AG08396 (cell line): ENCODE data around the gene SPTBN5.

Experiments
- DNase-seq: peaks from one replicate; pipeline ENCODE4 v3.0.0; 2012; ENCODE audit warnings: low spot score, mixed read lengths

The SPTBN5 gene

DNA sequence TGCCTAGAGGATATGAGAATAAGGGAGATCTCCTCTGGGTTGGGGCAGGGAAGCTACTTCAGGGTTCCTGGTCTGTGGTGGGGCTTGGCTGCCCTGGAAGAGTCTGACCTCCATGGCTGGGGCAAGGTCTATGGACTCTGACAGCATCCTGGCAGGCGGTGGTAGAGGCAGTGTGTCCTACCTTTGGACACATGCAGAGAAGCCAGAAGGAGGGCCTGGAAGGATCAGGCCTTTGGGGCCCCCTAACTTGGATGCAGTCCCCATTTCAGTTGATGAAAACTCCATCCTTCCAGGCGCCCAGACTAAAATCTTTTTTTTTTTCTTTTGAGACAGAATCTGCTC lies 10.4 kb downstream of the SPTBN5 start:
- DNase-seq, result no peak

DNA sequence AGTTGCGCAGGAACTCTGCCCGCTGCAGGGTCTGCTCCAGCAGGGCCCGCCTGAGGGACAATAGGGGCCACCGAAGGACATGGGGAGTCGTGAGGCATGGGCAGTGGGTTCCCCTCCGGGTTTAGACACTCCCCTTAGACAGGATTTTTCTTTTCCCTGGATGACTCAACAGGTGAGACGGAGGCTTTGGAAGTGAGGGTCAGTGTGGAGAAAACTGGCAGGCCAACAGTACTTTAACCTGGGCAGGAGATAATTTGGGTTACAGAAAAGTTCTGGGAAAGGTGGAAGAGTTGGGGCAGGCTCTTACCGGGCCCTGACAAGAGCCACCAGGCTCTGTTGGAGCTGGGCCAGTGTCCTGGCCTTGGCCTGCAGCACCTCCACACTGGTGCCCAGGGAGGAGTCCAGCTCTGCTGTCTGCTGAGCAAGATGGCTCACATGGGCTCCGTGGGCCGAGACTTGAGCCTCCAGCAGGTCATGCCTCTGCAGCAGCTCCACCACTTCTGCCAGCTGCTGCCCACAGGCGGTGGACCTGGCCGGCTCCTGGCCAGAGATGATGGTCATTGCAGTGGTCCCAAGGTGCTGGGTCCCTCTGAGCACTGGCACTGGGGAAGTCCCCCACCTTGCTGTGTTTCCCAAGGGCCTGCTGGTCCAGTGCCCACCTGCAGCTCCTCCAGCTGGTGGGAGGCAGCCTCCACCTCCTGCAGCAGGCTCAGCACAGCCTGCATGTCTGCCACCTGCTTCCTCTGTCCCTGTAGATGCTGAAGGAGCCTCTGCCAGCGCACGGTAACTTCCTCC lies 11.0 kb downstream of the SPTBN5 start:
- no peak for DNase-seq

DNA sequence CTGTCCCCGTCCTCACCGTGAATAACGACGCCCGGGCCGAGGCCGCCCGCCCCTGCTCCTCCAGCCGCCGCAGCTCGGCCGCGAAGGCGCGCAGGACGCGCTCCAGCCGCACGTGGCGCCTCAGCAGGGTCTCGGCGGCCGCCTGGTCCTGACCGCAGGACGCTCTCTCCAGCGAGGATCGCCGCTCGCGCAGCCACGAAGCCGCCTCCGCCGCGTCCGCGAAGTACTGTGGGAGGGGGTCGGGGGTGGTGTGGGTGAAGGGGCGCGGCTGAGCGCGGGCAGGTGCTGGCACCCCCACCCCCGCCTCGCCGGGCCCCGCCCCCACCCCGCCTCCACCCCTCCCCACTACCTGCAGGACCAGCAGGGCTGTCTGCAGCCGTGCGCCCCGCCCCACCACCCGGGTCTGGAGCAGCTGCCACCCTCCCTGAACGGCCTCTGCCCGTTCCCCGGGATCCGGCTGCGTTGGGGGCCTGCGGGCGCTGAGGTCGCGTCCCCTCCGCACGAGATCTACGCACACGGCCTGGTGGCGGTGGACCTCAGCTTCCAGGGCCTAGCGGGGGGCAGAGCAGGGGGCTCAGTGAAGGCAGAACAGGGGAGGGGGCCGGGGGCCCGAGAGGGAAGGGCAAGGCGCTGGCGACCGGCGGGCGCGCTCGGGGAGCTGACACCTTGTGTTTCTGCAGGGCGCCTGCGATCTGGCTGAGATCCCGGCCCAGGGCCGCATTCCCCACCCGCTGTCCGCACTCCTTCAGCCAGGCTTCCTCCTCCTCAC lies 11.7 kb downstream of the SPTBN5 start:
- no peak for DNase-seq

DNA sequence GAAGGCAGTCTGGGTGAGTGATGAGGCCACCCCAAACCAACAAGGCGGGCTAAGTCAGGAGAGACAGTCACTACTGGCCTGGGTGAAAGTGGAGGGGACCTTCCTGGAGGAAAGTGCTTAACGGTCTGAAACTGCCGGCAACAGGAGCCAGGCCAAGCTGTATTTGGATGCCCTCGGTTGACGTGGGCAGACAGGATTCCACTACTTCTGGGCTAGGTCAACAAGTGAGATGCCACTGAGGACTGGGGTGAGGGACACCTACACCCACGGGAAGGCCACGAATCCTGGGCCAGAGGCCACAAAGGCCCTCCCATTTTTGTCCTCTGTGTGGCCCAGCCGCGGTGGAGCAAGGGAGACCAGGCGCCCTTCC lies 12.3 kb downstream of the SPTBN5 start:
- DNase-seq, result no peak

DNA sequence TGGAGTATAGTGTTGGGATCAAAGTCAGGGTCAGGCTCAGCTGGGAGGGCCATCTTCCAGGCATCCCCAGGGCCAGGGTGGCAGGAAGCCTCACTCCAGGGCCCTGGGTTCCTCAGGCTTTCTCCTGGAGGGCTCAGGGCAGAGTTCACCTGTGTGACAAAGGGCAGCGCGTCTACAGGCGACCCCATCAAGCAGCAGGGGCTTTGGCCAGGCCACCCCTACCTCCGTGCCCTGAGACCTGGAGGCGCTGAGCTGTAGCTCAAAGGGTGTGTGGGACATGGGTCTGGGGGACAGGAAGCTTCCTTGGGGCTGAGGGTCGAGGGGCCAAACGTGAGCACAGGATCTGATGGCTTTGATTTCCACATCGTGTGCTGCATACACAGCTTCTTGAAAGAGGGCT lies 12.8 kb downstream of the SPTBN5 start:
- no peak for DNase-seq

DNA sequence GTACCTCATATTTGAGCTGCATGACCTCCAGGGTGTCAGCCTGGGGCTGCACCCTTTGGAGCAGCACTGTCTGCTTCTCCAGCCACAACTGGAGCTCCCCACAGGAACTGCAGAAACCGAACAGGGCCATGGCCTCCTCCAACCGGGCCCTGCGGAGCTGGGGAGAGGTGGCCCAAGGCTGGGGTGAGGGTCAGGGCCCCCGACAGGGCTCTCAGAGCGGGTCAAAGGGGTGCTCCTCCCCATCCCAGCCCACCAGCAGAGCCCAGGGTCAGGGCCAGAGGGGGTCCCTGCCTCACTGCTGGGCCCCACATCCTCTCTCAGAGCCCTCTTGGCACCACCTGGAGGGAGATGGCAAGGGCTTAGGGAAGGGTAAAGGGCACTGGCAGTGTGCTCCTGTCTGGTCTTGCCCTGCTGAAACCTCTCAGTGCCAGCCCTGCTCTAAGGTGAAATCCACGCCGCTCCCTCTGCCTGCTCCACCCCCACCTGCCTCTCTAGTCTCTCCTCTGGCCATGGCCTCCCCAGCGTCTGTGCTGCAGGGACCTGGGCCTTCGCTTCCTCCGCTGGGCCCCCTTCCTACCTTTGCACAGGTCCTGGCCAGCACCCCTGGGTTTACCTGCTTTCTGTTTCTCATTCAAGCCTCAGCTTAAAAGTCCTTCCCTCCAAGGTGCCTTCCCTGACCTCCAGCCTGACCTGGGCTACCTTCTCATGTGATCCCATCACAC lies 13.5 kb downstream of the SPTBN5 start:
- no peak for DNase-seq

DNA sequence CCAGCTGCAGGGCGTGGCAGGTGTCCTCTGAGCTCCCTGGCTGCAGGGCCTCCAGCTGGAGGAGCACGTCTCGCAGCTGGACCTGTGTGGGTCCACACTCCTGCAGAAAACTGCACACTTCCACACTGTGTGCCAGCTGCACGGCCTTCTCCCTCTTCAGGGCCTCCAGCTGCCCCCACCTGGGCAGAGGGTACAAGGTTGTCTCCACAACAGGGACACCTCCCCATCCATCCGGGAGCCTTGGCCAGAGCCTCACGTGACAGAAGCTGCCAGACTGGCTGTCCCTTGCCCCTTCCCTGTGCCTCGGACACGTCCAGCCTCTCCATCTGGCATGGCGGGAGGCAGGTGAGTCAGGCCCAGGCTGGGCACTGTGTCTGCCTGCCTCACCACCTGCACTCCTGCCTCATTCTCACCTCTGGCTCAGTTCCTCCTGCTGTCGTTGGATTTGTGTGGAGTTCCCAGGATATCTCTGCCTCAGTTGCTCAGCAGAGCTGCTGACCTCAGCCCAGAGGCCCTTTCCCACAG lies 14.5 kb downstream of the SPTBN5 start:
- DNase-seq, result no peak

DNA sequence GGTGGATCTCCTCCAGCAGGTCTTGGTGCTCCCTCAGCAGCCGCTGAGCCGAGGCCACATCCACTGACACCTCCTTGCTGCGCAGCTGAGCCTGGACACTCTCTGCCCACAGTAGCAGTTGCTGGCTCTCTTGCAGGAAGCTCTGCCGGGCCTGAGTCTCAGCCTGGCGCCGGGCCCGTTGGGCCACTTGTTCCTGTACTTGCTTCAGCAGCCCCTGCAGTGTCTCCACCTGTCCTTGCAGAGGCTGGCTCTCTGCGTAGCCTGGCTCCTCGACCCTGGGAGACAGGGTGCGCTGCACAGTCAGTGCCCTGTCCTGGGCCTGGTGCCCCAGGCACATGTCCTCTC lies 15.5 kb downstream of the SPTBN5 start:
- DNase-seq, result no peak

DNA sequence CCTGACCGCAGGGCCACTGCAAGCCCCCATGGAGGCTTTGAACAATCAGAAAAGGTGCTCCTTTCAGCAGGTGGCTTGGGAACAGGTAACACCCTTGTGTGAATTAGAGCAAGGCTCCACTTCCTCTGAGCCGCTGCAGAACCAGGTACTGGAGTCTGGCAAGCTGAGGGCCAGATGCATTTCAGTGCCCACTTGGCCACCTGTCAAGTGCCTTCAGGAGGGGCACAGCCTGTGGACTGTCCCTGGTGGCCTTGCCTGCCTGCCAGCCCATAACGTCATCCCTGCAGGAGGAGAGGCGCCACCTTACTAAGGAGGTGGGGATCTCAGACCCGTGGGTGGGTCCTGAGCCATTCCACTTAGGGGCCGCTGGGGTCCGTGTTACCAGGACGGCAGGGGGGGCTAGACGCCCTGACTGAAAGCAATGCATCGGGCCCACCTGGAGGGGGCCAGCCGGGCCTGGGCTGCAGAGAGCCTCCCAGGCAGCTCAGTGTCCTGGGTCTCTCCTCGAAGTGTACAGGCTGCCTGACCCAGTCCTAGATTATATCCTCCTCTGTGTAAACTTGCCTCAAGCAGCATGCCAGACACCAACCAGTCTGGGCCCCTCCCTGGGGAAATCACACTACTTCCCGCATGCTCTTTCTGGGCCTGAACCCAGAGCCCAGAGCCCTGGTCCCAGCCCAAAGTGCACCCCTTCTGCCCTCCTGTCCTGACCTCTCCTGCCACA lies 16.1 kb downstream of the SPTBN5 start:
- DNase-seq, result no peak

DNA sequence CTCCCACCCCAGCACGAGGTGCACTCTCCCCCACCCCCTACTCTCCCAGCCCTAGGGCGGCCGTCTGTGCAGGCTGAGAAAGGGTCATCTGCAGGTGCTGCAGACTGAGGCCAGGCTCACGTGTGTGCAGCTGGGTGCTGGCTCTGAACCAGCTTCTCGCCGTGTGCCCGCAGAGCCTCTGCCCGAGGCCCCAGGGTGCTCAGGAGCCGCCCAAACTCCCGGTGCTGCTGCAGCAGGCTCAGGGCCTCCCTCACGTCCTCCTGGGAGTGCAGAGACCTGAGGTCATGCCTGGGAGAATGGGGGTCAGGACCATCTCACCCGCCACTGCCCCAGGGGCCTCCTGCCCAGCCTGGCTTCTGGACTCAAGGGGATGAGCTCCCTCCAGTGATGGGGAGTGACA lies 17.2 kb downstream of the SPTBN5 start:
- no peak for DNase-seq

DNA sequence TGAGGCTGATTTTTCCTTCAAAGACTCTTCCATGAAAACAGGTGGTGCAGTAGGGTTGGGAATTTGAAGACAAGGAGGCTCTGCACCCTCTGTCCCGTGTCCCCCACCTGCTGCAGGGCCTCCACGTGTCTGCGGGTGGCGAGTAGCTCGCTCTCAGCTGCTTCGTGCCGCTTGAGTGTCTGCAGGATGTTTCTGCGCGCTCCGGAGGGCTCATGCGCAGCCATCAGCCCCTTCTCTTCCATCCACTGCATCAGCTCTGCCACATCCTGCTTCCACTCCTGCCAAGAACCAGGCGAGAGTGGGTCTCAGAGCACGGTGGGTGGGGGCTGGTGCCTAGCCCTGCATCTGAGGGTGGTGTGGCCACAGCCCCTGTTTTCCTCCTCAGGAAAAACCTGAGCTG lies 17.8 kb downstream of the SPTBN5 start:
- DNase-seq, result no peak

DNA sequence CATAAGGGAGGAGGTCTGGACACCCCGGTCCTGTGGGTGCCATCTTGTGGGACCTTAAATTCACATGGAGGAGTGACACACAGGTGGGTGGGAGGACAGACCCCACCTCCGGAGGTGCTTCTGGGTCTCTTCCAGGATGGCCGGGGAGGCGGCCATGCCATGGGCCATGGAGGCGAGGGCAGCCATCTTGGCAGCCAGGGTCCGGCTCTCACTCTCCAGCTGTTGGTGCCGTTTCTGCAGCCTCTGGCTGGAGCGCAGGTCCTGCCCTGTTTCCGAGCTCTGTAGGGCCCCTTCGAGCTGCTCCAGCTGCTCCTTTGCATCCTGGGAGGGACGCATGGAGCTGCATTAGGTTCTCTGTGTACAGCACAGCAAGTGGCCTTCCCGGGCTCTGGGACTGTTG lies 19.1 kb downstream of the SPTBN5 start:
- no peak for DNase-seq

DNA sequence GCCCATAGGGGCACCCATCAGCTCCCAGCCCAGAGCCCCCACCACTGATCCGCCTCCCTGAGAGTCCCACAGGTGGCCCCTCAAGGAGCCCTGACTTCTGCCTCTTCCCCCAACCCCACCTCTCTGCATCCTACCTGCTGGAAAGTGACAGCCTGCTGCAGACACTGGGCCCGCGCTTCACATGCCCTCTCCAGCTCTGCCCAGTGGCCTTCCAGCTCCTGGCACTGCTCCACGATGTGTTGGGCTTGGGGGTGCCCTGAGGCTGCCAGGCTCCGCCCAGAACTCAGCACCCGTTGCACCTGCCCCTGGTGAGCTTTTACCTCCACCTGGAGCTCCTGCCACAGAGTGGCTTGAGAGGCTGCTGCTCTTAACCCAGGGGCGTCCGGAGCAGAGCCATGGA lies 20.1 kb downstream of the SPTBN5 start:
- no peak for DNase-seq

DNA sequence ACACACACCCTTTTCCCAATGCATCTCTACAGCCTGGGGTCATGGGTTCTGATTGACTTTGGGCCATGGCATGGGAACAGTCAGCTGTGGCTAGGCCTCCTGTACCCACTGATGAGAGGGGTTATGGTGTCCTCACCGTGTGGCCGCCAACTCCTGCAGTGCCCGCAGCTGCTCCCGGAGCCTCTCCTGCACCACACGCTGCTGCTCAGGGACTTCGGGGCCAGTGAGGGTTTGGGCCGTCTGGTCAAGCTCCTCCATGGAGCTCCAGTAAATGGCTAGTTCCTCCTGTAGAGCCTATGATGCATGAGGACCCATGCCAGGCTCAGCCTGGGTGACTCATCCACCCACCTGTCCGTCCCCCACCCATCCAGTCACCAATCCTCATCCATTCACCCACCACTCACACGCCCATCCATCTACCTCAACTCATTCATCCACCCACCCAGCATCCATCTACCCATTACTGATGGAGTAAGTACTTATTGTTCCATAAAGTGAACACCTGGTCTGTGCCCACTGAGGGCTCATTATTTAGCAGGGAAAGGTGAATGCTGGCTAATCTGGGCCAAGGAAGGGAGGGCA lies 21.6 kb downstream of the SPTBN5 start:
- DNase-seq, result no peak

DNA sequence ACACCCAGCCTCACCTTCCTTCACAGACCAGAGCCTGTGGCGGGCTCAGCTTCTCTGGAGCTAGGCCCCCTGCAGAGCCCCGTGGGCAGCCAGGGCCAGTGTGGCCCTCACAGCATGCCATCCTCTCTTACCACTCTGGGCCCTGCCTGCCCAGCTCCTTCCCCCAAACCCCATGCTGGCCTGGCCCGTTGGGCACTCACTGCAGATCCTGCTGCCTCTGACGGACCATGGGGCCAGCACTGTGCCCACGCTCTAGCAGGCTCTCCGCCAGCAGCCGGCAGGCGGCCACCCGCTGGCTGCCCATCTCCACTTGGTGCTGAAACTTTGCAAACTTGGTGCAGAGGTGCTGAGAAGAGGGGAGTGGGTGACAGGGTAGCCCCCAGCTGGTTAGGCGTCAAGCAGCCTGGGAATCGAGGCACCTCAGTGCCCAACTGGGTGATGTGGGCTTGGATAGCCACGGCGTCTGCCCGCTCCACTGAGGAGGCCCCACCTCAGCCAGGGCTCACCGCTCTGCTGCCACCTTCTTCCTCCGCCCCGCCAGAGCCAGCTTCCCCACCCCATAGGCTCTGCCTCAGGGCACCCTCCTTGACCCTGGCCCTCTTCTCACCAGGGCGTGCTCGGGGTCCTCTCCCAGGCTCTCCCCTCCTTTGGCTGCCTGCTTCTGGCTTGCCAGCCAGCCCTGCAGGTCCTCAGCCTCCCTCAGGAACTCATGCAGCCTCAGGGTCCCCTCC lies 22.5 kb downstream of the SPTBN5 start:
- no peak for DNase-seq

DNA sequence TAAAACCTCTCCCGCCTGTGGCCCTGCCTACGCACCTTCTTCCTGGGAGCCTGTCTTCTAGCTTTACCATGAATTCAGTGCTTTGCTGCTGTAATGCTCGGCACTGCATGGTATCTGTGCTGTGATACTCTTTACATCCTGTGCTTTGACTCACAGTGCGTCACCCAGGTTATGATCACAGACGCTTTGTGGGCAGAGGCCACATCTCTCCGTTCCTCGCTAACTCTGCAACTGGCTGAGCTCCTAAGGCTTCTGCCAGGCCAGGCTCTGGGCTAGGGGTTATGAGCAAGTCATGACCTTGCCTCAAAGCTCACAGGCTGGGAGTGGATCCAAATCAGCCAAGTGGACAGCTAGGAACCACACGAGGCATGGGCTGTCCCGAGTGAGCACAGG lies 23.2 kb downstream of the SPTBN5 start:
- DNase-seq, result peak; percentile 70

DNA sequence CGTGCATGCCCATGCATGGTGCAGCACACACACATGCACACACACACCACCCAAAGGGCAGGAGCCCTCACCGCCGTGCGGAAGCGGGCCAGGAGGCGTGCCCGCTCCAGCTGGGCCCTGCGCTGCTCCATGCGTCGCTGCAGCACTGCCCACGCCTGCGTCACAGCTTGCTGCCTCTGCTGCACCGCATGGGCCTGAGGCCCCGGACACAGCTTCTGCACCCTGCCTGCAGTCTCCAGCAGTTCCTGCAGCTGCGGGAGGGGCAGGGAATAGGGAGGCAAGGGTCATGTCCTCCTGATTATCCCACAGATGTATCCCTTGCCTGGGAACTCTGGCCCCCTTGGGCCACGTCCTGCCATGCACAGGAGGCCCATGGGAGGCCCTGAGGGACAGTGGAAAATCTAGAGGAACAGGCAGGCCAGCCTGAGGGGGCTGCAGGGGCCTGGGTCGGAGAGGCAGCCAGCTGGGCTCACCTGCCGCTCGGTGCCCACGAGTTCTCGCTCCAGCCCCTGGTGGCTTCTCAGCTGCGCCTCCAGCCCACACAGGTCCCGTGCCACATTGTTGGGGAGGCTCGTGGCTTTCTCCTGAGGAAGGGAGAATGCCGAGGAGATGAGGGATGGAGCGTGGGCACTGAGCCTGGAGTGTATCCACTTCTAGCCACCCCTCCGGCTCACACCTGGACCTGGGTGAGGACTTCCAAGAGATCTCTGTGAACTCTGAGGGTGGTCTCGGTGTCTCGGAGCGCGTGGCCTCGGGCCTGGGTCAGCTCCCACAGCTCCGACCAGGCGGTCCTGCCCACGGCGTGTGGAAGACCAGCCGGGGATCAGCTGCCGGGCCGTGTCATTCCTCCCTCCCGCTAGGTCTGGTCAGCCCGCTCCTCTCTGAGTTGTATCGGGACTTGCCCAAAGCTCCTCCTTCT lies 23.8 kb downstream of the SPTBN5 start:
- no peak for DNase-seq

DNA sequence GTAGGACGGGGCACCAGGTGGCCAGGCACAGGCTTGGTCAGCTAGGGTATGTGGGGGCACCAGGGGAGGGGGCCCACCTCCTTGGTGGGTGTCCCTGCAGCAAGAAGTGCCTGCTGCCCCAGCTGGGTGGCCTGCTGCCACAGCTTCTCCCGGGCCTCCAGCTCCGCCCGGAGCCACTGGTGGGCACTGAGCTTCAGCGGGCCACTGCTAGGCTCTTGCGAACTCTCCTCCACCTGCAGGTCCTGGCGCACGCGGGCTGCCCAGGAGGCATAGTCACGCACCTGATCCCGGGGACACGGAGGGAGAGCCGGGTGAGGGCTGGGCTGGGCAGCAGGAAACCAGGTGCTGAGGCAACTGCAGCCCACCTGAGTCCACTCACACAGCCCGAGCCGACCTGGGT lies 25.5 kb downstream of the SPTBN5 start:
- DNase-seq, result no peak

DNA sequence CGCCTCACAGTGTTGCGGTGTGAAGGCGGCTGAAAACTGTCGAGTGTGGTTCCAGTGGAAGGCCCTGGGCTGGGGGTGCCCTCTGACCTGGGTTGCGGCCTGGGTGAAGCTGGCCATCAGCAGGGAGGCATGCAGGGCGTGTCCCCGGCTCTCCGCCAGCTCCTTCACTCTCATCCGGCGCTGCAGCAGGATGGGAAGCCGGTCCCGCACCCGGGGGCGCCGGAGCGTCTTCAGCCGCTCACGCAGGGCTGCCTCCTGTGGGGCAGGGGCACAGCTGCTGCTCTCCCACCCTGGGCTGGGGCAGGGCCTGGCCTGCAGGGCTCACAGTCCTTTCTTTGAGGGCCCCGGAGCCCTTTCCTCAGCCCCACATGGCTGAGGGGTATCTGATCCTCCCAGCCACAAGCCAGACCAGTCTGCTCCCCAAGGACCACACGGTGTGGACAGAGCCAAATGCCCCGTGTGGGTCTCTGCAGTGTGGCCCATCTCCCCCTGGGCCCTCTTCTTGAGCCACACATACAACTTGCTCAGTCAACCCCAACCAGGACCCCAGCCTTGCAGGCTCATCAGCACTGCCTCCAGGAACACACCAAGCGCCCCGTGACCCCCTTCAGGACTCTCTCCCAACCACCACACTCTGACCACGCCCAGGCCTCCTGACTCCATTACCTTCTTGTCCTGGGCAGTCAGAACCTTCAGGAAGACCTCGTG lies 26.8 kb downstream of the SPTBN5 start:
- DNase-seq, result no peak
